OCI-LY1 (cell line): Measurements from ENCODE around the gene ARID5B.

Experiments
- EZH2 ChIP-seq: fragments of 200-600 bp; sonication (generic), shearing (Covaris generic); IDR thresholded peaks from 2 replicates; pipeline ENCODE4 v1.8.0; 2017; ENCODE audit warnings: borderline replicate concordance, mixed run types, mild to moderate bottlenecking, antibody characterized with exemption, low read length, moderate library complexity, mixed read lengths
- TF ChIP-seq, protein P1 (sequence below): fragments of 200-600 bp; sonication (generic), shearing (Covaris generic); IDR thresholded peaks from 2 replicates; pipeline ENCODE4 v1.5.1; 2017; ENCODE audit warnings: mild to moderate bottlenecking, antibody characterized with exemption, low read length, moderate library complexity, mixed read lengths

DNA sequence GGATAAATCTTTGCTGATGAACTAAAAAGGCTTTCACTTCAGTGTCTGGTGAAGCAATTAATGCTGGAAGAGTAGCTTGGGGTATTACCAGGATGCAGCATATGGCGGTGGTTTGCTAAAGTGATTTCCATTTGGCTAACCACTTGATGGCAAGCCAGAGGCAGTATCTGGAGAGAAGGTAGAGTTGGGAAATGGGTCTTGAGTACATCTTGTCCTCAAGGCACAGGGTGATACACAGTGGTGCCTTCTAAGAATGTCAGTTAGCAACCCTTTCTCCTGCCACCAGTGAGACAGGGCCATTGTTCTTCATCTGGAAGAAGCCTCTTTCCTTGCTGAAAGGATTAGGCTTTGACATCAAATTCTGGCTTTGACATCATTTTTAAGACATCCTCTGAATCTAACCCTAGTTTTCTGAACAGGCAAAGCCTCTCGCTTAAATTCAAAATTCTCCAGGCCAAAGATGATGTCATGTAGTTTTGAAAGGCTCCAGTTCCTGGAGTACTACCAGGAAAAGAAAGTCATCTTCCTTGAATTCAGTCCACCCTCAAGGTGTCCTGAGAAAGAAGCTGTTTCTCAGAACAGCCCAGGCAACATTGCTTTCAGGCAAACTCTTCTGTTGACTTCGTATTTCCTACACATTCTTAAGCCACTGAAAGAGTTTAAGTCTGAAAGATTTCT, 162.4 kb downstream of the ARID5B start:
- TF ChIP-seq, protein P1, sequence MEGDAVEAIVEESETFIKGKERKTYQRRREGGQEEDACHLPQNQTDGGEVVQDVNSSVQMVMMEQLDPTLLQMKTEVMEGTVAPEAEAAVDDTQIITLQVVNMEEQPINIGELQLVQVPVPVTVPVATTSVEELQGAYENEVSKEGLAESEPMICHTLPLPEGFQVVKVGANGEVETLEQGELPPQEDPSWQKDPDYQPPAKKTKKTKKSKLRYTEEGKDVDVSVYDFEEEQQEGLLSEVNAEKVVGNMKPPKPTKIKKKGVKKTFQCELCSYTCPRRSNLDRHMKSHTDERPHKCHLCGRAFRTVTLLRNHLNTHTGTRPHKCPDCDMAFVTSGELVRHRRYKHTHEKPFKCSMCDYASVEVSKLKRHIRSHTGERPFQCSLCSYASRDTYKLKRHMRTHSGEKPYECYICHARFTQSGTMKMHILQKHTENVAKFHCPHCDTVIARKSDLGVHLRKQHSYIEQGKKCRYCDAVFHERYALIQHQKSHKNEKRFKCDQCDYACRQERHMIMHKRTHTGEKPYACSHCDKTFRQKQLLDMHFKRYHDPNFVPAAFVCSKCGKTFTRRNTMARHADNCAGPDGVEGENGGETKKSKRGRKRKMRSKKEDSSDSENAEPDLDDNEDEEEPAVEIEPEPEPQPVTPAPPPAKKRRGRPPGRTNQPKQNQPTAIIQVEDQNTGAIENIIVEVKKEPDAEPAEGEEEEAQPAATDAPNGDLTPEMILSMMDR, result no peak
- no peak for TF ChIP-seq EZH2
